HG03064 (cell line): ENCODE measurements around the gene CUTC.
A peak's percentile ranks its signal among the peaks of the same experiment; 100 is the strongest.
"Not testable (repeated sequence)": the region's sequence is repeated elsewhere in the genome, so short reads cannot be mapped to it uniquely, and the experiment has no call there.

Source experiments
- ATAC-seq: cut with Tn5 transposase; IDR thresholded peaks from one replicate; pipeline ENCODE4 v1.9.1; 2021; ENCODE audit warnings: low read depth; ENCODE audit not compliant: unreplicated experiment

CUTC gene

GRCh38 chr10:99742254-99742653 lies 10.2 kb downstream of the CUTC start:
- no peak for ATAC-seq

GRCh38 chr10:99742701-99743100 lies 10.7 kb downstream of the CUTC start:
- no peak for ATAC-seq

GRCh38 chr10:99743841-99744240 lies 11.8 kb downstream of the CUTC start:
- ATAC-seq: no peak

GRCh38 chr10:99746166-99746565 lies 14.1 kb downstream of the CUTC start:
- ATAC-seq: not testable (repeated sequence)

GRCh38 chr10:99748823-99749451 lies 16.9 kb downstream of the CUTC start:
- no peak for ATAC-seq

- no peak for ATAC-seq
Observed at GRCh38 chr10:99750641-99751040, 18.6 kb downstream of the CUTC start.

GRCh38 chr10:99754670-99755069 lies 22.6 kb downstream of the CUTC start:
- no peak for ATAC-seq

- ATAC-seq: no peak
Observed at GRCh38 chr10:99756159-99756558, 24.1 kb downstream of the CUTC start.

- no peak for ATAC-seq
Observed at GRCh38 chr10:99758211-99758891, 26.3 kb downstream of the CUTC start.

- ATAC-seq: no peak
Observed at GRCh38 chr10:99760321-99760720, 28.3 kb downstream of the CUTC start.

- ATAC-seq: no peak
Observed at GRCh38 chr10:99761365-99761764, 29.3 kb downstream of the CUTC start.

- ATAC-seq: no peak
Observed at GRCh38 chr10:99765672-99766301, 33.8 kb downstream of the CUTC start.

GRCh38 chr10:99766302-99766681 lies 34.3 kb downstream of the CUTC start:
- peak; percentile 69 for ATAC-seq

- ATAC-seq: no peak
Observed at GRCh38 chr10:99767901-99768300, 35.9 kb downstream of the CUTC start.

- ATAC-seq: no peak
Observed at GRCh38 chr10:99768556-99768955, 36.5 kb downstream of the CUTC start.

- ATAC-seq: no peak
Observed at GRCh38 chr10:99769706-99770105, 37.7 kb downstream of the CUTC start.

GRCh38 chr10:99770408-99771045 lies 38.5 kb downstream of the CUTC start:
- no peak for ATAC-seq

GRCh38 chr10:99775850-99776249 lies 43.8 kb downstream of the CUTC start:
- no peak for ATAC-seq

- ATAC-seq: no peak
Observed at GRCh38 chr10:99777918-99778714, 46.1 kb downstream of the CUTC start.

- ATAC-seq: no peak
Observed at GRCh38 chr10:99779335-99779734, 47.3 kb downstream of the CUTC start.
